ENCODE data around the gene IL19.
"Not testable (repeated sequence)": the region's sequence is repeated elsewhere in the genome, so short reads cannot be mapped to it uniquely, and the experiment has no call there.

The IL19 gene

DNA sequence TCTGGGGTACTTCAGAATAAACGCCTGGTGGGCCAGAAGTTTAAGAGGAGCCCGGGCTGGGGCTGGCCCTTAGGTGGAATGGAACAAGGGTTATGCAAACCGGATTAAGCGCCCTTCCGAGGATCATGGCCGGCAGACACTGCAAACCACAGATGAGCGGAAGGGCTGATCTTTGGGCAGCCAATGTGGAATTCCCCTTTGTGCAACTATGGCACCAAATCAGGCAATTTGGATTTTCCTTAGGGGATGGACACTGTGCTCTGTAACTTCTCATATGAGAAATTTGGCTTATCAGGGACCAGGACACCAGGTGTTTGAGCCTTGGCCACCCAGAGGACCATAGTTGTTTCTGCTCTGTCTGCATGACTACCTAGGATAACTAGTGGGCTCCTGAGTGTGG lies 7.5 kb downstream of the IL19 start:
- no peak for DNase-seq

DNA sequence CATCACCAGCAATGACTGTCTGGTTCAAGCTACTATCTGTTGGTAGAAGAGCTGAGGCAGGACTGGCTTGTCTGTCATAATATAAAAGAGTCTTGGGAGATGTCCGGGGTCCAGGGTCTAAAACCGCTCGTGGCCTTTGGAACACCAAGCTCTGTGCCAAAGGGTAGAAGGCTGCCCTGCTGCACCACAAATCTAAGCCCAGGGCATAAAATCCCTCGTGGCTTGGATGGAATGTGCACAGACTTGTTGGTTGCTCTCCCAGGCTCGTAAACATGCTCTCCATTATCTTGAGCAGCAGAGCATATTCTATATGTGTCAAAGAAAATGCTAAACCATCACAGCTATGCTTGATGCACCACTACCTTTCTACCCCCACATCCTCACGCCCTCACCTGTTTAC lies 8.3 kb downstream of the IL19 start:
- not testable (repeated sequence) for DNase-seq

DNA sequence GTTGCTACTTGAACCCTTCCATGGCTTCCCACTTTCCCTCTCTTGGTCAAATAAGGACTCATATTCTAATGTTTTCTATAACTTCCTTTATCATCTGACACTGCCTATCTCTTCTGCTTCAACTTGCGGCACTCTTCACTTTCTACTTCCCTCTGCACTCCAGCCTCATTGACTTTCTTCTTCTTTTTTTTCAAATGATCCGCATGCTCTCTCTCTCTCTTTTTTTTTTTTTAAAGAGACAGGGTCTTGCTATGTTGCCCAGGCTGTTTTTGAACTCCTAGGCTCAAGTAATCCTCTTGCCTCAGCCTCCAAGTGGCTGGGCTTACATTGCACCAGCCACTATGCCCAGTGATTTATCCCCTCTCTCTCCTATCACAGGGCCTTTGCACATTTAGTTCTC lies 9.1 kb downstream of the IL19 start:
- DNase-seq: no peak

DNA sequence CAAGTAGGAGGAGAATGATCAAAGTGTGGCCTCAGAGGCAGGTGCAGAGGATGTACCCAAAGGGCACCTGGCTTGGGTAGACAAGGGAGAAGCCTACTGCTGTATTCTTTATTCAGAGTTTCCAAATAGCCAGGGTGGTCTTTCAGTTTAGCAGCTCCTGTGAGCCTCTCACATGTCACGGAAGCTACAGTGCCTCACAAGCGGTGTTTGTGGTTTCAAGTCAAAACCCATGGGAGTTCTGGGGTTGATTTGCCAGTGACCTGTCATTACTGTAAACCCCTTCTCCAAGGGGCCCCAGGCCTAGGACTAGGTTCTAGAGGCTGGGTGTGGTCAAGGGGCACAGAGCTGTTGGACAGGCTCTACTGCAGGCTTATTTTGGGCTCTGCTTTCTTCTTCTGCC lies 11.9 kb downstream of the IL19 start:
- no peak for DNase-seq

DNA sequence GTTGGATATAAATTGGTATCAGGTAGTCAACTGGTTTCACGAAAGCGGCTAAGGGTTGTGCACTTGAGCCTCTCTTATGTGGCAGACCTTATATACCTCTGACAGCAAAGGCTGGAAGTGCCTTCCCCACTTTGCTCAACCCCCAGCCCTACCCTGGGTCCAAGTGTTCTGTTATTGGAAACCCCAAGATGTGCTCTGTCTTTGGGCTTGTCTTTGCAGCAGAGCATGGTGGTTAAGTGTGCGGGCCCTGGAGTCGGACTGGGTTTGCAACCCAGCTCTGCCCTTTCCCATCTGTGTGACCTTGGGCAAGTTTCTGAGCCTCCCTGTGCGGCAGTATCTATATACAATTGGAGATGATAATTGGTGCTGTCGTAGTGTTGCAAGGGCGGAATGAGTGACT lies 12.9 kb downstream of the IL19 start:
- DNase-seq: no peak

DNA sequence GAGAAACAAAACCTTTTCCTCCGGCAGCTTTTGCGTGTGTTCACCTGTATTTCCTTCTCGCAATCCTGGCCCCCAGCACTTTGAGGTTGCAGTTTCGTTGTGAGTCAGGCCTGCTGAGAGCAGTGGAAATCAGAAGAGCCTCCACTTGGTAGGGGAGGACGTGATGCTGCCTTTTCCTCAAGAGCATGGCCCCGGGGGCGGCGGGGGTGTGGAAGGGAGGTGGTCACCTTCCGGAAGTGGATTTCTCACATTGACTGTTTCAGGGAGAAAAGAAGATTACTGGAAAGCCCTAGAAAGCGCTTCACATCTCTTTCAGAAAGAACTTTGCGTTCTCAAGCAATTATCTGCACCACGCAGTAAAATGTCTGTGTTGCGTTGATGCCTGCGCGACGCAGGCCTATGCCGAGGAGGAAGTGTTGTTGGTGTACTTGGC lies 13.9 kb downstream of the IL19 start:
- no peak for DNase-seq

DNA sequence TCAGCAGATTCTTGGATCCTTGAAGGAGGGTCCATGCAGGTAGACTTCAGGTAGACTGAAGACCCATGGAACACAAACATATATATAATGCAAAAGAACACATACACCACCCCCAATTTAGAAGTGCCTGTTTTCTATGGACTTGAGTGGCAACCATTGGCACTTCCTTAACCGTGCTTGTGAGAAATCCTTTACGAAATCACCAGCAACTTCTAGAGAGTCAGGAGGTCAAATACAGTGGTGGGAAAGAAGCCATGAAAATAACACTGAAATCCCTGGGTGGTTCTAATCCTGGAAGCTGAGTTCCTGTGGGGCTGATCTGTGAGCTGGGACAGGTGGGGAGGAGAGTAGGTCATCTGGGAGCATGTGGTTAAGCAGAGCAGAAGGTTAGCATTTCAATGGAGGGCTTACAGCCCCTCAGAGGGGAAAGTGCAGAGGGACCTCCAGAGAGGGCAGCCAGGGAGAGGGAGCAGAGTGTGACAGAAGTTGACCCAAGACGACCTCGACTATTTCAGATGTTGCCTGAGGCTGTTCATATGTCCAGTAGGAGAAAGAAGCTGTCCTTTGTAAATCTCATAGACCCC lies 14.7 kb downstream of the IL19 start:
- DNase-seq: no peak

DNA sequence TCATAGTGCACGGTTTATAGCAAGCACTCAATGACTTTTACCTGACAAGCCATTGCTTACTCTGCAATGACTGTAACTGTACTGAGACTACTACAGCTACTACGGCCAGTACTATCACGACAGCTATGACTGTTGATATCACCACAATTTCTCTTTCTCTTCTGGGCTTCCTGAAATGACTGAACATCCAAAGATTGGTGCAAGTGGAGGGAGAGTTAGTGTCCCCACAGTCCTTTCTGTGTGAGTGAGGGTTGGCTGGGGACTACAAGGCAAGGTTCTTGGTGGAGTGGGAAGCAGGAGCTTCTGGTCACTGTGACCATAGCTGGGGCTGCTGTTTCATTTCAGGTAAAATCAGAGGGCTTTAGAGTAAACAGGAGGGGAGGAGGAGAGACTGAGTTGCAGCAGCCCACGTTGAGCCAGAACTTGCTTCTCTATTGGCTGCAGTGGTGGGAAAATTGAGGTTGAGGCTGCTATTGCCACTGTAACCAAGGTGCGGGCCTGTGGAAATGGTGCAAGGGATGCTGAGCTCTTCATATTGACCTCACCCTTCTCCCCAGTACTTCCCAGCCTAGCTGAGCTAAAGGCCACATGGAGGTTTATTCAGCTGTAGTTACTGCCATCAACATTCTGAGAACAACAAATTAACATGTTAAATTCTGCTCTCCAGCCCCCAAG lies 15.8 kb downstream of the IL19 start:
- no peak for DNase-seq

DNA sequence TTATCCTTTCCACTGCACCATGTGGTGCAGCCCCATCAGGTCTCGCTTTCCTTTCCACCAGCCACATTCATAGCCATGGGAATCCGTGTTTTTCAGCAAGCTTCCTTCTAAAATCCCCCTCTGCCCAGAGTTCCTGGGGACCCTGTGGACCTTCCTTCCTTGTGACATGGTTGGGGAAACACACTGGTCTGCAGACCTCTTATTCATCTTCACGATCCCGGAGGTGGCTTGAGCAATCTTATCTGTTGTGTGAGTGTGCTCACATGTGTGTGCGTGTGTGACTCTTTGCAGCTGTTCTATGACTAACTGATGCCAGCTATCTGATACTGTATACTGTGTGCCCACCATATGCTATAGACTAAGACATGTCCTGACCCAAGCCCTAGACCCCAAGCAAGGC lies 17.3 kb downstream of the IL19 start:
- no peak for DNase-seq

DNA sequence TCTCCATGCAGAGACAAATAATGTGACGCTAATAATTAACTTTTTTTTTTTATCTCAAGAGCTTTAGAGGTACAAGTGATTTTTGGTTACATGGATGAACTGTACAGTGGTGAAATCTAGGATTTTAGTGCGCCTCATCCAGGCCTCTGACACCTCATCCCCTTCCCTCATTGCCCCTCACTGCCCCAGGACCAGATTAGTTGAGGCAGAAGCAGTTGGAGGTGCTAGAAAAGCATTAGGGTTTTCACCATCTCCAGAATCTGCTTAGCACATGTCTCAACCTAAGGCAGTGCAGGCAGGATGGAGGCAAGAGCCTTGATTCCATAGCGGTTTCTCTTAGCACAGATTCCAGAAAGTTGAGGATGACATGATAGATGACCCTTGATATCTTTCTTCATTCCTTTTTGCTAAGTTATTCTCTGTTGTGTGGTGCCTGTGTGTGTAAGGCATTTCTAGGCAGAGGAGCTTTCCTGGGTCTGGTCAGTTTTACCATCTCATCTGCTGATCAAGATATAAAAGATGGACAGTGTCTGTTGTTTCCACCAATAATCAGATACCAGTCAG lies 18.0 kb downstream of the IL19 start:
- no peak for DNase-seq

DNA sequence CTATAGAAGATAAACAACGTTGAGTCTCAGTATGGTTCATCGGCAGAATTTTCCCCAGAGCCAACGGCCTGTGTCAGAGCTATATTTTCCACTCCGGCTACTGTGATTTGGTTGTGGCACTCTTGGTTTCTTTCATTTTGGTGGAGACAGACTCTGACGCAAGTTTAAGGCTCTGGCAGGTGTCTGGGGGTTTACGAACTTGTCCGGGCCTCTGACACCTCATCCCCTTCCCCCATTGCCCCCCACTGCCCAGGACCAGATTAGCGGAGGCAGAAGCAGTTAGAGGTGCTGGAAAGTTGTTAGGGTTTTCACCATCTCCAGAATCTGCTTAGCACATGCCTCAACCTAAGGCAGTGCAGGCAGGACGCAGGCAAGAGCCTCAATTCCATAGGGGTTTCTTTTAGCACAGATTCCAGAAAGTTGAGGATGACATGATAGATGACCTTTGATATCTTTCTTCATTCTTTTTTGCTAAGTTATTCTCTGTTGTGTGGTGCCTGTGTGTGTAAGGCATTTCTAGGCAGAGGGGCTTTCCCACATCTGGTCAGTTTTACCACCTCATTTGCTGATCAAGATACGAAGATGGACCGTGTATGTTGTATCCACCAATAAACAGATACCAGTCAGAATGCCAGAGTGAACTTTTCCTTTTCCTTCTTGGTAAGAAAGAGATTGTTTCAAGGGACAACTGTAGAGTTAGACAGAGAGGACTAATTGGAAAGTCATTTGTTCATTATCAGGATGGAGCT lies 20.1 kb downstream of the IL19 start:
- DNase-seq: no peak

DNA sequence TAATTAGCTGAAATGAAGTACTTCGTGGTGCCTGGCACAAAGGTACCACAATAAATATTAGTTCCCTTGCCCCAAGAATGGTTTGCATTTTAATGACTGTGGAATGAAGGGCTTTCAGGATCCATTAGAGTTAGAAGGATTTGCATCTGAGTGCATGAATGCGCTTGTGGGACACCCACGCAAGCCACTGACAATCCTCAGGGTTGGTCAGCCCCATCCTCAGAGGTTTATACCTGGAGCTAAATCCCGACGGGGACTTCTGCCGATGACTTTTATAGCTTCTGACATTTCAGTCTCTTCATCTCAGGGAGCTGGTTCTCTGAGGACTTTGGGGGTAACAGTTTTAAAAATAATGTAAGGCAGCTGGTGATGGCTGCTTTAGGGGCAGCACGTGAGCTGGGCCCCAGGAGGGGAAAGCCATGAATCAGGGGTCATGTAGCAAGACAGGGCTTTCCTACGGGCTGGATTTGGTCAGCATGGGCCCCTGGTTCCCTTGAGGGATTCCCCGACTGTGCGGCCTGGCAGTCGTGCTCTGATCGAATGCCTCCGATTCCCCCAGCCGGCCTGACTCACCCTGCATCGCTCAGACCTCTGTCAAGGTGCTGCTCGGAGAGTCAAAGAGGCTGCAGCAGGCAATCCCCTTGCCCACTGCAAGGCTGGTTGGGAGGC lies 22.5 kb downstream of the IL19 start:
- no peak for DNase-seq

DNA sequence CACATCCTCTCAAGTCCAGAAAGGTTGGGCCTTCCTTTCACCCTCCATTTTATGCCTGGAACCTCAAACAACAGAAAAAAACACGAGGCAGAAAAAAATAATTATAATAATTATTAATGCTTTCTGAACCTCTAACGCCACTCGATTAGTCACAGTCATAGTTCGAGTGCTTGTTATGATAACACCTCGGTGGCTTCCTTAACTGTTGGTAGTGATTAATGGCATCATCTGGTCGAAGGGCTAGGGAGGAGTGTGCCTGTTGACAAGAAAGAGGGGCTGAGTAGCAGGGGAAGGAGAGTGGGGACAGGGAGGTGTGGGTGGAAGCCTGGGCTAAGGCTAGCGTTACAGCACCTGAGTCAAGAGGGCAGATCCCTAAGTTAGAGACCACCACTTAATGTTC lies 23.0 kb downstream of the IL19 start:
- no peak for DNase-seq

DNA sequence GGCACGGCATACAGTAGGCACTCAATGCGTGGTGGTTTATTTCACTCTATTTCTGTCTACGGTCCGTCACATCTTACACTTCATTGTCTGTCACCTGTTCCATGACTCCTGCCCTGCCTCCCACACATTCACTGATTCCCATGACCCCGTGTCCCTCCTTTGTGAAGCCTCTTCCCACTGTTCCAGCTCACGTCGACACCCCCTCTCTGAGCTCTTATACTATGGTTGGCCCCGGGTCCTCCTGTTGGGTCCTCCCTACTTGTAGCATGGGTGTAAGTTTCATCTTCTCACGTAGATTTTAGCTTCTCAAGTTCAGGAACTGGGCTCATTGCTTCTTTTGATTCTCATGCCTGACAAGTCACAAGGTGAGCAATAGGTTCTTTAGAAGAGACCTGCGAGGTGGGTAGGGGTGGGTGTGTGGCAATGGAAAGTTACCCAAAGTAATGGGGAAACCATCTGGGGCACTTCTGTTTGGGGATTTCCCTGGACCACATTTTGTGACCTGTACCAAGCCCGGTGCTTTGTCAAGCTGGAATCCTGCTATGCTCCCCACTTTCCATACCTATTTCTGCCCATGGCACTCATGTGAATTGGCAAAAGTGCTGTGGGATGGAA lies 23.8 kb downstream of the IL19 start:
- DNase-seq: no peak

DNA sequence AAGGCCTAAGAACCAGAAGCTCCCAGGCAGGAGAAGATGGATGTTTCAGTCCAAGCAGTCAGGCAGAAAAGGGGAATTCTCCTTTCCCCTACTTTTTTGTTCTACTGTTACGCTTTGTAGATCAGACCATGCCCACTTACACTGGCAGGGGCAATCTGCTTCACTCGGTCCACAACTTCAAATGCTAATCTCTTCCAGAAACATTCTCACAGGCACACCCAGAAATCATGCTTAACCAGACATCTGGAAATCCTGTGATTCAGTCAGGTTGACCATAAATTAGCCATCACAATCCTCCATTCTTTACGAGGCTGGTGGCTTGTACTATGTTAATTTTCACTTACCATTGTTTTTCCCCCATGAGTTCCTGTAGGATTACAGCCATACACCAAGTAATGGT lies 25.5 kb downstream of the IL19 start:
- no peak for DNase-seq

DNA sequence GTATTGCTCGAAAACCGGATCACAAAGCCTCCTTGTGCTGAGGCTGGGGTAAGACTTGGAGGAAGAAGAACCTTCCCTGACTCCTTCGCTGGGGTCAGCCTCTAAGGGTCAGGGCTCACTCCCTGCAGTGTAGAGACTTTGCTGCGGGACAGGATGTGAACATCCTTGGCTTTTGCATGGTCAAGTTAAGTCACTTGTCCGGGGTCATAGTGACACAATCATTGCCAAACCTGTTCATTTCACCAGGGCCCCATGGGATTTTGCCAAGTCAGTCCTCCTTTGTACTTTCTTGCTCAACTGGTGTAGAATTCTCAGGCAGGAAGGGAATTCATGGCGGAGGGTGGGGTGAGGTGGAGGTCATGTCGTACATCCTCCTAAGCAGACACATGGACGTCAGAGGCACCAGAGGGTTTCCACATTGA lies 26.4 kb downstream of the IL19 start:
- no peak for DNase-seq

DNA sequence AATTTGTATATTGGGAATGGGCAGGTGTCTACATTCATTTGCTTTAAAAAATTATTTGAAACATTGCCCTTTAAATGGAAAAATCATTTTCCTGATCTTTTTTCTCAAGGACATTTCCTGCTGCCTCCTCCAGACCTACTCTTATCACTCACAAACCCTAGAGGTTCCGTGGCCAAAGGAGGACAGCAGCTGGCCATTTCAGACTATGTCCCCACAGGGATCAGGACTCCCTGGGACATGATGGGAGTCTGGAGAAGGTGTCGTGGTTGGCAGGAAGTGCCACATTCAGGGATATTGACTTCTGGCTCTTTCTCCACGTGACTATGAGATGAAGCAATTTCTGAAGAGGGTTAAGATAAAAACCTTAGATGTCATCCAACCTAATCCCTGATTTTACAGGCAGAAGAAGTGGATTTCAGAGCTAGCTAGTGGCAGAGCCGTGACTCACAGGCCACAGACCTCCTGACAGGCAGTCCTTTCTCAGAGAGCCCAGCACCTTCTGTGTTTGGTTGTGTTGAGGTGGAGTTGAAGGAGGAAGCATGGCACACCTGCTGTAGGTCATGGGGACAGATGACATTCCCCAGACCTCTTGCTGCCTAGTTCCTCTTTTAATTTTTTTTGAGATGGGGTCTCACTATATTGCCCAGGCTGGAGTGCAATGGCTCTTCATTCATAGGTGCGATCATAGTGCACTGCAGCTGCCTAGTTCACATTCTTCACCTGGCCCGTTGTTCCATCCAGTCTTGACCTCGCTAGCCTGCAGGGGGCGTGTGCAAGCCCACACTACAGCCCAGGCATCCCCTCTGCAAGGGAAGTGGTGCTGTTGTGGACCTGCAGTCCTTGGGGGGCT lies 27.2 kb downstream of the IL19 start:
- no peak for DNase-seq

DNA sequence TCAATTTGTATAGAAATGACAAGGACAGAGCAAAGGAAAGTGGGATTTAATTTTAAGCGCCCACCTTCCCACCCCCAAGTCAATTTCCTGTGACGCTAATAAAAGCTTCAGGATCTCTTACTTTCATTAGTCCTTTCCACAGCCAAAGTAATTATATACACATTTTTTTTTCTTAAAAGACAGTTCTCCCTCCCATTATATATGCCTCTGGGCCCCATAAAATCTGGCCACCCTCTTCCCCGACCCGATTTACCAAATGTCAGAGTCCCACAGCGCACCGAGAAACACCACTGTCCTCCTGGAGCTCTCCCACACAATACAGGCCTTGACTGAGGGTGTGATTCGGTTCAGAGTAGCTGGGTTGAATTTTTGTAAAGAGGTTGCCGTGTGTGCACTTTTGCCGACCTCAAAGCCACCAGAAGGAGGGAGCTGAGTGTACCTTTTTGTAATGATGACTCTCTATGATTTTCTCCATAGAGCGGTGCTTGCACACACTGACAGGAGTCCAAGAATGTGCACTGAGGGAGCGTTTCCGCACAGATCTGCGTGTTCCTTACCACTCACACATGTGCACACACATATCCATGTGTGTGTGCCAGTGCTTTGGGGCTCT lies 27.9 kb downstream of the IL19 start:
- DNase-seq: no peak

DNA sequence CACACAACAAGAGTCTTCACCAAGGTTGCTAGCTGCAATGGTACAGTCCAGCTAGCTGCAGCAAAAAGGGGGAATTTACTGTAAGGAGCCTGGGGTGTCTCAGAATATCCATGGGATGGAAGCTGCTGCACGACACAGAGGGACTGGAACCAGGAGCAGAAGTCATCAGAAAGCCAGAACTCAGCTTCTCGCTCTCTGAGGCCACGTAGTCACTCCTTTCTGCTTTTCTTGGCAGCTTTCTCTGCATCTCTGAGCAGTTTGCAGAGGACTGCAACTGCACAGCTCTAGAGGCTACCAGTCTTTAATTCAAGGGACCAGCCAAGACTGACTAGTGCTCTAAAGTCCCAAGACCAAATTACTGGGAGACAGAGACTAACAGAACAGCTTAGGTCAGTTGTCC lies 28.7 kb downstream of the IL19 start:
- no peak for DNase-seq

DNA sequence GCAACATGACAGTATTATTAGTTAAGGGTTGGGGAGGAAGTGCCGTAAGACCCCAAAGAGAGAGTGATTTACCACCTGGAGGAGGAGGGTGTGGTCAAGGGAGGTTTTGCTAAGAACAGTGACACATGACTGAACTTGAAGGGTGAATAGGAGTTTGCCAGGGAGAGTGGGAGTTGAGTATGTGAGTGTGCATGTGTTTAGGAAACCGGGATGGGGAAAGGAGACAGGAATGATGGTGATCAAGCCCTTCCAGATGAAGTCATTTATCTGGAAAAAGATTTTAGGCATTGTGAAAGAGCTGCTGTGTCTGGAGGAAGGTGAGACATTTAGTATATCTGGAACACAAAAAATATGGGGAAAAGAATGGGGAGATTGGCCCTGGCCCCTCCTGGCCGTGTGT lies 29.8 kb downstream of the IL19 start:
- DNase-seq: no peak

DNA sequence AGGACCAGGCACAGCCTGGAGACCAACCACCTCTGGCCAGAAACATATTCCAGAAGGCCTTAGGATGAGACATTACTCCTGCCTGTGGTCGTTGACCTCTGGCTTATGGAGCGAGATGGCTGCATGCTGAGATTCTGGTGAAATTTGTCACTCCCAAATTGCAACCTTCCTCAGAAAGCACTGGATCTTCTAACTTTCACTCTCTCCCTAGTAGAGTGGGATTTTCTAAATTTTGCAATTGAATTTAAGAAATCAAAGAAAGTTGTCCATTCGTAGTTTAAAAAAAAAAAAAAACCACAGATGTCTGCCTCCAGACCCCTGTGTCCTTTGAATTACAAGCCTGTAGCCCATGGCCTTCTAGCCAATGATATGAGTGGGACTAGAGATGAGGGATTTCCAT lies 30.3 kb downstream of the IL19 start:
- DNase-seq: no peak

DNA sequence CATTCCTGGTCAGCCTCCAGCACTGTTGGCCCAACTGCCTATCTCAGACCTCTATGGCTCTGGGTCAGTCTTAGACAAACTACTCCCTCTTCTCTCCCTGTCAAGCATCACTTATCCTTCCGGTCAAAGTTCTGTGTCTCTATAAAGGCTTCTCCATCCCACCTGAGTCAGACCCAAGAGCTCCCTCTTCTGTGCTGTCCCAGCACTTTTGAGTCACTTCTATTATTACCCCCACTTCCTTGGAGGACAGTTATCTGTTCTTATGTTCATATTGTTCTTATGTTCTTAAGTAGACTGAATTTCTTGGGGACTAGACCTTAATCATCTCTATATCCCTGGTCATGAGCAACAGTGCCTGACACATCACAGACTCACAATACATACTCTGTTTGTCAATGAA lies 30.9 kb downstream of the IL19 start:
- DNase-seq: no peak
